Body of pancreas (tissue), 4 donors: ENCODE measurements around the gene SELENOO.

Experiments used
- CTCF ChIP-seq, 7 experiments: fragments of 450-650 bp in 4 of 7; fragments of 200-600 bp in 3 of 7; sonication (generic) in 3 of 7; IDR thresholded peaks; one replicate each; pipeline ENCODE4 v1.5.1; 2016 to 2019; ENCODE audit warnings: antibody characterized with exemption in 7 of 7
- POLR2A ChIP-seq, 3 donors: fragments of 450-650 bp; IDR thresholded peaks; one replicate each; pipeline ENCODE4 v1.6.1; 2016; ENCODE audit warnings: antibody characterized with exemption in 3 of 3, mild to moderate bottlenecking in 2 of 3

GRCh38 chr22:50226063-50226874 is 25.5 kb downstream of the SELENOO start:
- TF ChIP-seq CTCF (IDR thresholded peaks at IDR 0.05) (no peak), POLR2A (IDR thresholded peaks at IDR 0.05) (no peak)
